SW480 (cell line): Measurements from ENCODE around the gene LBP.
"Not testable (repeated sequence)": the region's sequence is repeated elsewhere in the genome, so short reads cannot be mapped to it uniquely, and the experiment has no call there.

Experiments
- DNase-seq: peaks from one replicate; pipeline ENCODE4 v3.0.0-alpha.2; 2016; ENCODE audit warnings: low spot score

The LBP gene

DNA sequence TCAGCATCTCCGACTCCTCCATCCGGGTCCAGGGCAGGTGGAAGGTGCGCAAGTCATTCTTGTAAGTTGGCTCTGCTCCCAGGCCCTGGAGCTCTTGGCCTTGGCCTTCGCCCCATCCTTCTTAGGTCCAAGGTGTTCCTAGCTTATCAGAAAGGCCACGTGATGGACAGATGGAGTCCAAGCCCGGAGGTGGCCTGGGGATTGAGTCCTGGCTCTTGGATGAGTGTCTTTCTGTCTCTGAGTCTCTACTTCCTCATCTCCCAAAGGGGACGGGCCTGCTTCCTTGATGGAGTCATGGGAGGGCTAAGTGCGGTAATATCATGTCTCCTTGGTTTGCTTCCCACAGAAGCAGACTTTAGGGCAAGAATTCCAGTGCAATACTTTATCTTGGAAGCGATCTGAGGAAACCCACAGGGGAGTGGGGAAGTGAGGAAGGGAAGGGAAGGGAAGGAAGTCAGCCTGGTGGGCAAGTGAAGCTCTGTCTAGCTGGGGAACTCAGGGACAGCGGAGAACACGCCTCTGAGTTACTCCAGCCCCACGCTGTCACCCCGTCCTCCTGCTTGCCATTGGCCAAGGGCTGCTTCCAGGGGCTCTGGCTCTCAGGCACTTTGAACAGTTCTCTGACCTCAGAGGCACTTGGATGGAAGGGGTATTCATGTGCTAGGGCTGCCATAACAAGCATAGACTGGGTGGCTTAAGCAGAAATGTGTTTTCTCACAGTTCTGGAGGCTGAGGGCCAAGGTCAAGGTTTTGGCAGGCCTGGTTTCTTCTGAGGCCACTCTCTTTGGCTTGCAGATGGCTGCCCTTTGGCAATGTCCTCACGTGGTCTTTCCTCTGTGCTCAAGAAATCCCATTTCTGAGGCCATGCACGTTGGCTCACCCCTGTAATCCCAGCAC is 4.8 kb downstream of the LBP start:
- DNase-seq = no peak

DNA sequence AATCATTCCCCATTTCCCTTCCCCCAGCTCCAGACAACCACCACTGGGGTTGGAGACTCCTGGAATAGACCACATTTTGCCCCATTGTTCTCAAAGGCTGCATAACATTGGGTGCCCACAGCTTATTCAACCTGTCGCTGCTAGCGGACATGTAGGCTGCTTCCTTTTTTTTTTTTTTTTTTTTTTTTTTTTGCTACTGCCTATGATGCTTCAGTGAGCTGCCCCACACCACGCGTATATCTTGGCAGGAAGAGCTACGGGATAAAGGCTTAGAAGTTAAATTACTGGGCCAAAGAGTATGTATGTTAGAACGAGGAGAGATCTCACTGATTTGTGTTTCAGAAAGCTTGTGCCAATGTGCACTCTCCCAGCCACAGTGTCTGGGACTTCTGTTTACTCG is 7.0 kb downstream of the LBP start:
- no peak for DNase-seq

DNA sequence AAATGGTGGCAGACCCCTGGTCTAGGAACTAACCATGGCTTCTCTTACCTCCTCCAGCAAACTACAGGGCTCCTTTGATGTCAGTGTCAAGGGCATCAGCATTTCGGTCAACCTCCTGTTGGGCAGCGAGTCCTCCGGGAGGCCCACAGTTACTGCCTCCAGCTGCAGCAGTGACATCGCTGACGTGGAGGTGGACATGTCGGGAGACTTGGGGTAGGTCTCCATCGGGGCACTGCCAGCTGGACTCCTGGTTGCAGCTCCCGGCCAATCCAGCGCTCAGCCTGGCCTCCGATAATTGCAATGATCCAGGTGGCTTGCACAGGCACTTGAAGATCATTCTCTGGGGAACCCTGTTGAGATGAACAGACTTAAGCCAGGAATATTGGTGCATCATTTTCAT is 7.9 kb downstream of the LBP start:
- no peak for DNase-seq

DNA sequence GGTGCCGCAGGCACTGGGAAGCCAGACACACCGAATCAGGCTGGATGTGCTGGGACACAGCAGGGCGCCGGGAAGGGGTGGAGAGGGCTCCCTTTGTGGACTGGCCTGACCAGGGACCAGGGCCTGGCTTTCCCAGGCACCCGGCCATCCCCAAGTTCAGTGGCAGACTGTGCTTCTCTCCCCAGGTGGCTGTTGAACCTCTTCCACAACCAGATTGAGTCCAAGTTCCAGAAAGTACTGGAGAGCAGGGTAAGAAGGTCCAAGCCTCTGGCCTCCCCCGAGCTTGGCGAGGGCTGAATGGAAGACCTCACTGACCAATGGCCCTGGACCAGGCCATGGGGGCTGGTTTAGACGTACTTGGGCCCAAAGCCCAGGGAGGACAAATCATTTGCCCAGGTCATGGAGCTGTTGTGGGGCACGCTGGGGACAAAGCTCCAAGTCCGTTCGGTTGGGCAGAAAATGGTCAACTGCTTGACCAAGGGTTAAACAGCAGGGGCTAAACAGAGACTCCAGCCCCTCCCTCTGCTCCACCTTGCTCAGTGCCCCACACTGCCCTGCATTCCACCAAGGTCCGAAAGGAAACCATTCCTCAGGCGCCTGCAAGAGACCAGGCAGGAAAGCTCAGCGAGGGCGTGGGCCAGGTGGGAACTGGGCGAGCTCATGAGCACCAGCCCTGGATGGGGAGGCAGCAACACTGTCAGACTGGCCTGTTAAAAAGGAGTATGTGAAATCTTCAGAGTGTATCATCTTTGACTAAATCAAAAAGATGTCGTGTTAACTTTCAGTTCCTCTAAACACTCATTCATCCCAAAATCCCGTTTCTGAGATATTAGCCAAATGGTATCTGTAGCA is 9.1 kb downstream of the LBP start:
- DNase-seq = no peak

DNA sequence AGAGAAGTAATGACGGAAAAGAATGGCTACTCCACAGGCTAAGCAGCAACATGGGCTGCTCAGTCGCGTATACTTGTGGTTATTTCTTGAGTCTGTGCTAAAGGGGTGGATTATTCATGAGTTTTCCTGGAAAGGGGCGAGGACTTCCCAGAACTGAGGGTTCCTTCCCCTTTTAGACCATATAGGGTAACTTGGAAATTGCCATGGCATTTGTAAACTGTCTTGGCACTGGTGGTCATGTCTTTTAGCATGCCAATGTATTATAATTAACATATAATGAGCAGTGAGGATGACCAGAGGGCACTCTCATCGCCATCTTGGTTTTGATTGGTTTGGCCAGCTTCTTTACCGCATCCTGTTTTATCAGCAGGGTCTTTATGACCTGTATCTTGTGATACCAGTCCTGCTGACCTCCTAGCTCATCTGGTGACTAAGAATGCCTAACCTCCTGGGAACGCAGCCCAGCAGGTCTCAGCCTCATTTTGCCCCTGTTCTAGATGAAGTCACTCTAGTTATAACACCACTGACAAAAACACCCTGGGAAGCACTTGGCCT is 11.4 kb downstream of the LBP start:
- DNase-seq = no peak

DNA sequence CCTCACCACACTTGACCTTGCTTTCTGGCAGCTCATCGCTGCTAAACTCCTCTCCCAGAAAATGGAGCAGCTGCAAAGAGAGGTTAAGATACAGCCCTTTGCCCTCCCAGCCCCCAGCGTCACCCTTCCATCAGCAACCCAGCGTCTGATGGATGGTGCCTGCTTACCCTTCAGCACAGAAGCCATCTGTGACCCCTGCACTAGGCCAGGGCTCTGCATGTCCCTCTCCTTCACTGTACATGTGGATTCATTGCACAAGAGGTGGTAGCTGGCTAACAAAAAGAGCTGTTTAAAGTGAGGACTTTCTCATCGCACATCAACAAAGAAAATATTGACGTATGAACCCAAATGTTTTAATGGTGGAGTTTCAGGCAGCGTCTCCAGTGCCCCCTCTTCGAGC is 12.3 kb downstream of the LBP start:
- DNase-seq = no peak

DNA sequence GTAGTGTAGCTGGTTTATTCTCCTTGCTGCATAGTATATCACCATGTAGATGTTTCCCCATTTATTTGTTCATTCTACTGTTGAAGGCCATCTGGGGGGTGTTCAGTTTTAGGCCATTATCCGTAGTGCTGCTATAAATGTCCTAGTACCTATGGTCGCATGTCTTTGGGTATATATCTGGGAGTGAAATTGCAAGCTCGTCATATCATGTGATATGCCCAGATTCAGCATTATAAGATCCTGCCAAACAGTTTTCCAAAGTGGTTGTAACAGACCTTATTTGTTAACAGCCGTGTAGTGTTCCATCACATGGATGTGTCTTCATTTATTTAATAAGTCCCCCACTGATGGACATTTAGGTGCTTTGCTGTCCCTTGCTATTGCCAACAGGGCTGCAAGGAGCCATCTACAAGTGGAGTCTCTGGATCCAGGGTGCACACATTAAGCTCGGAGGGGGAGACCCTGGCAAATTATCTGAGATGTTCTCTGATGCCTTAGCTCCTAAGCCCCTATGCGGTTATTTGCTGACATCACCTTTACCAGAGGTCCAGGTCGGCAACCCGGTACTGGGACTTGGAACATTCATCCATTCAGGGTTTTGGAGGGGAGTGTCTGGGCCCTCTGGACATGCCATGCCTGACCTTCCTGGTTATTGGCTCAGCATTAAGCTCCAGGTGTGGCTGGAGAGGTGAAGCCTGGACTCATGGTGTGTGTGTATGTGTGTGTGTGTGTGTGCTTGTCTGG is 16.9 kb downstream of the LBP start:
- DNase-seq = no peak

DNA sequence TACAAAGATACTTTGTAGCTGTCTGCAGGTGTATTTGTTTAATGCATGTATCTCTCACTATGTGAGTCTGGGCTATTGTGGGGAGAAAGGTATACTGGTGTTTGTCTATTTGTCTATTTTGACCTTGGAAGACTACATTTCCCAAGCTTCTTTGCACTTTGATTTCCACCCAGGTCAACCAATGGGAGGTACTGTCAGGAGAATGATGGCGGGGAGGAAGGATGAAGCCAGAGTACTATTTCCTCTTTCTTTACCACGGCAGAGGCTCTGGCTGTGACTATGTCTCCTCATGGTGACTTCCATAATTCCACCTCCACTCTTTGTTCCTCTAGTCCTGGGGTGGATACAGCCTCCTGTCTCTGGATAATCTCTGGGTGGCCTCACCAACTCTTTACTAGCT is 23.1 kb downstream of the LBP start:
- DNase-seq = peak; percentile 39

DNA sequence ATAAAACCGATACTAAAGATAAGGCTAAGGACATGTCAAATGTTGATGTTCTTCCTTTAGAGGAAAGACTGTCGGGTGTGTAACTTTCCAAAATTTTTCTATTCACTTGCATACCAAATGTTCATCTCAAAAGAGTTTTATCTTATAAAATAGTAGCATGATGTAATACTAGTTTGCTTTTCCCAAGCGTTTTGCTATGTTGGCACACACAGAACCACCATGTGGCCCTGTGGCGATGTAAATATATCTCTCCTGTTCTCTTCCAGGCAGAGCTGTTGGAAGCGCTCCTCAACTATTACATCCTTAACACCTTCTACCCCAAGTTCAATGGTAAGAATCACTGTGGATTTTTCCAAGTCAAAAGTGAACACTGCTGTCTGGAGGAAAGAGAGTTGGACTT is 26.5 kb downstream of the LBP start:
- DNase-seq = no peak

DNA sequence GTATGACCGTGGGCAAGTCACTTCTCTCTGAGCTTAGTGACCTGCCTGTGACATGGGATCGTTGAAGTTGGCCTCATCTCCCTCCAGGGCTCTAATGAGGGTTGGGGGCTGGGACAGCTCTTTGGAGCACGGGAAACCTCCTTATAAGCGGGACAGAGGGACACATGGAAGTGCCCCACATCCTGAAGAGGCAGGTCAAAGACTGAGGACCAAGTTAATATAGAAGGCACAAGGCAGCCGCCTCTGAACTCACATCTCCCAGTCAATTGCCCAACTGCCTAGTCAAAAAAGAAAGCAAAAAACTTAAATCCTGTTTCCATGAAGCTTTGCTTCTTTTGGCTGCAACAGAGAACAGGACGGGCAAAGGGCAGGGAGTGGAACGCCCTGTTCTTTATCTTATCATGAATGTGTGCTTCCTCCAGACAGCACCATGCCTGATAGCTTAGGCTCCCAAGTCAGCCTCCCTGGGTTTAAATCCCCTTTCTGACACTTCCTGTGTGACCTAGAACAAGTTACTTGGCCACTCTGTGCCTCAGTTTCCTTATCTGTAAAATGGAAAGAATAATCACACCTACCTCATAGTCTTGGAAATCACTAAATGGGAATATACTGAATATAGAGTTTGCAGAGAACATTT is 27.1 kb downstream of the LBP start:
- DNase-seq = no peak

DNA sequence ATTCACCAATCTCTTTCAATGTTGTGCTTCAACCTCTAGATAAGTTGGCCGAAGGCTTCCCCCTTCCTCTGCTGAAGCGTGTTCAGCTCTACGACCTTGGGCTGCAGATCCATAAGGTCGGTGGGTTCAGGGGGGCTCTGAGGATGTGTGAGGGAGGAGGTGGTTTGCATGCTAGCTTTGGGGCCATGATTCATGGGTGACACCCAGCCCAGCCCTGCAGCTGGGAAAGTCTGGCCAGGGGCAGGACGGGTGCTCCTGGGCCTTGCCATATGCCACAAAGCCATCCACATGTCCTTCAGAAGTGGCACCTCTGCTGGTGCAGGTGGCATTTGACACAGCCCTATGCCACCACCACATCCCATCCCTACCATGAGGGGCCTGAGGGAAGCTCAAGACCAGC is 27.6 kb downstream of the LBP start:
- no peak for DNase-seq

DNA sequence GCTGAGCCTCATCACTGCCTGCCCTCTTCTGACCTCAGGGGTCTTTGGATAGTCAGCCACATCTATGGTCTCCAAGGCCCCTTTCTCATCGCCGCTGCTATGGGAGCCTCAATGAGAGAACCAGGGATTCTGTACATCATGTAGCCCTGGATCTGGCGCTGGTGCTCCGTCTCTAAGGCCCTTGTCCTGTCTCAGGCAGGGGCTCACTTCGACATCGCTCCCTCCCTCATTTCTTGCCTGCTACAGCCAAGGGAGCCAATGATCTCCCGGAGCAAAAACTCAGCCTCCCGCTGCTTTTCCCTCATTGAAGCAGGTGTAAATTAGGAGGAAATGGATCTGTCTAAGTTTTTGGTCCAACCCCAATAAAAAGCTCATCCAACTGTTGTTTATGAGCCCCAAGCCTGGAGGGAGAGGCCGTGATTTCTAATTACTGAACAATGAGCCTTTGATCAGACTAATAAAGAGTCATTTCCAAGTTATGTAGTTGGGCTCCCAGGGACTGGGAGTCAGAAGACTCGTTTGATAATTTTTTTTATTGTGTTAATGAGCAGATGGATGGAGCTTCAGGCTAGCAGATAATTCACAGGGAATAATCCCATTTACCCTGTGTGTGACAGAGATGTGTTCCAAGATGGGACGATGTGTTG is 30.9 kb downstream of the LBP start:
- DNase-seq = no peak

DNA sequence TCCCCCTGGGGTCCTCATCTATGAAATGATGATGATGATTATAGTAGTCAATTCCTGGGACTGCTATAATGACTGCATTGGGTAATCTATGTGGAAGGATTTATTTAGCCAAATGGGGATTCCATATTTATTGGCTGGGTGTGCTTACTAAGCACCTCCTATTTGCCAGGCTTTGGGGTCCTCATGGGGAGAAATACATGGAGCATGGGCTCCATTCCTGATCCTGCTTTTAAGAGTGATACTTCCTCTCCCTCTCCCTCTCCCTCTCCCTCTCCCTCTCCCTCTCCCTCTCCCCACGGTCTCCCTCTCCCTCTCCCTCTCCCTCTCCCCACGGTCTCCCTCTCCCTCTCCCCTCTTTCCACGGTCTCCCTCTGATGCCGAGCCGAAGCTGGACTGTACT is 31.6 kb downstream of the LBP start:
- not testable (repeated sequence) for DNase-seq

DNA sequence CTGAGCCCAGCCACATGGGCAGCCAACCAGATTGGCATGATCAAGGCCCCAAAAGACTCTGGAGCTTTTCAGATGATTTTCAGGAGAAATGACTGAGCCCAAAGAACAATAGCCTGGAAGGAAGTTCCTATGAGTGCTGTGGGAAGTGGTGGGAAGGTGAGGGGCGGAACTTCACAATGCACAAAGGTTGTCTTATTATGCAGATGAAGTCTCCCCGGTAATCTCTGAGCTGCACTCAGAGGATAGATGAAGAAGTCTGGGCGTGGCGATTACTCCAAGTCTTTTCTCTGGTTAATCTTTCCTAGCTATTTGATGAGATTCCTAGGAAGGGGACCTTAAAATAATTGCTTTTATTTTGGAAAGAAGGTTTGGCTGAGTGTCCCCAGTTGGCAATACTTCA is 36.9 kb downstream of the LBP start:
- no peak for DNase-seq

DNA sequence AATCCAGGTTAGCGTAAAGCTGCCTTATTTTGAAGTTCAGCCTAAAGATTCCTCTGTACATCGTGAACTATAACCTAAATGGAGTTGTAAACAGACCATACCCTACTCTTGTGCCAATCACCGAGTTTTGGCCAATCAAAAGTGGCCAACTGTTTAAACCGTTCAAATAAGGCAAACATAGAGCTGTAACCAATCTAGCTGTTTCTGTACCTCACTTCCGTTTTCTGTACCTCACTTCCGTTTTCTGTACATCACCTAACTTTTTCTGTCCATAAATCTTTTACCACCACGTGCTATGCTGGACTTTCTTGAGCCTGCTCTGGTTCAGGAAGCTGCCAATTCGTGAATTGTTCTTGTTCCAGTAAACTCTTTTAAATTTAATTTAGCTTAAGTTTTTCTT is 39.7 kb downstream of the LBP start:
- no peak for DNase-seq

DNA sequence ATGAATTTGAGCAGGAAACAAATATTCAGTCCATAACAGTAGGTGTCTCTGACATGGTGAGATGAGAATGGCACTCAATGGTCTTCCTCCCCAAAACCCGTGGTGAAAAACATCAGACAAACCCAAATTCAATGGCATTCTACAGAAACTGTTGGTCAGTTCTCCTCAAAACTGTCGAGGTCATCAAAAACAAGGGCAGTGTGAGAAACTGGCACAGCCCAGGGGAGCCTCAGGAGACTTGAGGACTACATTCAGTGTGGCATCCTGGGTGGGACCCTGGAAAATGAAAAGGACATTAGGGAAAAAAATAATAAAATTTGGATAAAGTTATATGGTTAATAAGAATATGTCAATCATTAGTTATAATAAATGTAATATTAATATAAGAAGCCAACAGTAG is 40.6 kb downstream of the LBP start:
- DNase-seq = no peak

DNA sequence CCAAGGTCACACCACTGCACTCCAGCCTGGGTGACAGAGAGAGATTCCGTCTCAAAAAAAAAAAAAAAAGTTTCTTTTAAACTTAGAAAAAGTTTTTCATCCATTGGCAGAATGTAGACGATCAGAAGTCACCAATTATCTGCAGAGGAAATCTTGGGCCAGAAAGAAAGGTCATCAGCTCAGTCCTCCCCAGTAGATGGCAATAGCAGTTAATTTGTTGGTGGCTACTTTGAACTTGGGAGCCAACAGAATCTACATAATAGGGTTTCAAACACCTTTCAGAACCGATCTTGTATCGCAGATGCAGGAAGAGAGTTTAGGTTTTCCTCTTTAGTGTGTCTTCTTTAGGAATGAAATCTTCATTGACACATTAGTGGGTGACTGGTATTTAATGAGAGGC is 41.7 kb downstream of the LBP start:
- no peak for DNase-seq

DNA sequence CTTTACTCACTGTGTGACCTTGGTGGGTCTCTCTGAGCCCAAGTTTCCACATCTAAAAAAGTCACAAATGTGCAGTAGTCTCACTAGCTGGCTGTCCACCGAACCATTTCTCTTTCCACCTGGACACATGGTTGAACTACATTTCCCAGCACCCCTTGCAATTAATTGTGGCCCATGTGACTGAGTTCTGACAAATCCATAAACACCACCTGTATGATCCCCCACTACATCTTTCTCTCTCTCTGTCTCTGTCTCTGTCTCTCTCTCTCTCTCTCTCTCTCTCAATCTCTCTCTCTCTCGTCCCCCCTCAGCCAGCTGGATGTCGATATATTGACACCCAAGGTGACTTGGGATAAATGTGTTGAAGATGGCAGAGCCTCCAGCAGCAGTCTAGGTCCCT is 46.1 kb downstream of the LBP start:
- peak; percentile 32 for DNase-seq

DNA sequence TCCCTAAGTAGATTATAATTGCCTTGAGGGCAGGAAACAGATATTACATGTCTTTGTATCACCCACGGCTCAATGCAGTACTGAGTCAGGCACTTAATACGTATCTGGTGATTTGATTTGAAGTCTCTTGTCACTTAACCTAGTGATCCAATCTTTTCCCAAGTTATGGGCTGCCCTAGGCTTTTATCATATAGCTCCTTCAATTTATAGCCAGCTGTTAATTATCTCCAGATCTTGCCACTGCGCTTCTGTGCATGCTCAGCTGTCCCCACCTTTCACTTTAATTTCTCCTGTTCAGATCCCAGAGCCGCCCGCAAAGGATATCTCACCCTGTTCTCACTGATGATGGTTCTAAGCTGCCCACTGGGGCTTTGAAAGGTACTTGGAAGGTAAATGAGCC is 47.0 kb downstream of the LBP start:
- no peak for DNase-seq

DNA sequence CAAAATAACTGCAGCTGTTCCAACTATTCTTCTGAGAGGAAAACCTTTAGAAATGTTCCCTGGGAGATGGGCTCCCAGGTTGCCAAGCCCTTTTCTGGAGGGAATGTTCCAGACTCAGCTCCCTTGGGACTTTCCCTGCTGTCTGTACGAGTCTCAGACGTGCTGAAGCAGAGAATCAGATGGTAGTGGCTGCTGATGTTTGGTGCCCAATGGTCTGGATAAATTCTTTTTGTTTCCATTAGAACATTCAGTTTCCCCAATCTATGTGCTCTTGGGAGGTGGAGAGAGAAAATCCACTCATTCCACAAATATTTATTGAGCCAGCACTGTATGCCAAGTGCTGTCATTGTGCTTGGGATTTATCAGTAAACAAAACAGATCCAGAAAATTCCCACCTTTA is 48.9 kb downstream of the LBP start:
- no peak for DNase-seq

DNA sequence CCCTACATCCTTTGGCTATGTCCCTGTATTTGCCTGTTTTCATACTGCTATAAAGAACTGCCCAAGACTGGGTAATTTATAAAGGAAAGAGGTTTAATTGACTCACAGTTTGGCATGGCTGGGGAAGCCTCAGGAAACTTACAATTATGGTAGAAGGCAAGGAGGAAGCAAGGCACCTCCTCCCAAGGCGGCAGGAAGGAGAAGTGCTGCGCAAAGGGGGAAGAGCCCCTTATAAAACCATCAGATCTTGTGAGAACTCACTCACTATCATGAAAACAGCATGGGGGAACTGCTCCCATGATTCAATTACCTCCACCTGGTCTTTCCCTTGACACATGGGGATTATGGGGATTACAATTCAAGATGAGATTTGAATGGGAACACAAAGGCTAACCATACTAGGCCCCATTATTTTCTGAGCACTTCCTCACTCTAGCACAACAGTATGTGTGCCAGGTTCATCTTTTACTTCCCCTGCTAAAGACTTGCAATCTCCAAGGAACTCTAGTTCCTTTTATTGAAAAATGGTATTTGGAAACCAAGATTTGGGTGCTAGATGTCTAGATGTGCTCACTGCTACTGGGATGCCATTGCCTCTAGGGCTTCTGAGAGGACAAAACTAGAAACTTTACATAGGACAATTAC is 49.6 kb downstream of the LBP start:
- not testable (repeated sequence) for DNase-seq
